B cell (primary cell): ENCODE data around the gene NEK8. TPM values are rescaled to one million over a fixed set of nuclear protein-coding genes. Genes with fewer than 3 reads are reported as not detected.

Experiments used
- ATAC-seq: fragments of 200-7000 bp; cut with Tn5 transposase; one replicate; pipeline ENCODE4 v1.10.0; 2021; ENCODE audit warnings: low read depth, mild to moderate bottlenecking, moderate number of reproducible peaks, moderate library complexity
- CTCF ChIA-PET: fragments of 350-600 bp; sonication (Branson Sonifier 250); formaldehyde crosslinking; loops from one replicate; lab custom pipeline; 2021; ENCODE audit warnings: antibody characterized with exemption, inconsistent platforms; lab: Charles Lee
- POLR2A ChIA-PET: fragments of 350-600 bp; sonication (Branson Sonifier 250); formaldehyde crosslinking; loops from one replicate; lab custom pipeline; 2021; ENCODE audit warnings: antibody characterized with exemption; lab: Charles Lee
- DNase-seq: peaks from one replicate; pipeline ENCODE4 v3.0.0; 2013
- H2AFZ ChIP-seq: 2 replicates; pipeline ENCODE4 v1.6.1; 2012; ENCODE audit warnings: mild to moderate bottlenecking, low read depth, low read length; ENCODE audit not compliant: insufficient read depth, poor library complexity, severe bottlenecking
- H3K27ac ChIP-seq, 2 donors: 1 replicate in 1 of 2; 2 replicates in 1 of 2; pipeline ENCODE4 v1.5.1; 2012 to 2013; ENCODE audit warnings: low read length in 2 of 2, mild to moderate bottlenecking in 2 of 2, moderate library complexity in 1 of 2
- H3K27me3 ChIP-seq, 4 experiments: fragments of 200-600 bp in 1 of 4; sonication (generic) in 1 of 4; replicated peaks in 1 of 4; 1 replicate in 2 of 4; 2 replicates in 2 of 4; pipeline versions ENCODE4 v1.6.1 to v1.7.0; 2013 to 2016; ENCODE audit warnings: low read length in 3 of 4, mild to moderate bottlenecking in 2 of 4, mixed read lengths in 1 of 4, moderate library complexity in 1 of 4; ENCODE audit not compliant: insufficient read depth in 4 of 4, control insufficient read depth in 3 of 4; ENCODE audit errors: control extremely low read depth in 1 of 4
- H3K36me3 ChIP-seq, 2 experiments: replicated peaks in 1 of 2; 1 replicate in 1 of 2; 2 replicates in 1 of 2; pipeline versions ENCODE4 v1.6.1 to v1.7.1; 2013; ENCODE audit warnings: low read length in 1 of 2; ENCODE audit not compliant: insufficient read depth in 2 of 2, control insufficient read depth in 1 of 2; ENCODE audit errors: control extremely low read depth in 1 of 2, extremely low read depth in 1 of 2
- H3K4me1 ChIP-seq, 2 donors: fragments of 200-600 bp in 1 of 2; sonication (generic) in 1 of 2; 1 replicate in 1 of 2; 2 replicates in 1 of 2; pipeline versions ENCODE4 v1.5.1 to v1.6.1; 2013 to 2017; ENCODE audit warnings: low read length in 2 of 2; ENCODE audit not compliant: control insufficient read depth in 2 of 2, insufficient read depth in 2 of 2
- H3K4me2 ChIP-seq: replicated peaks from 2 replicates; pipeline ENCODE3; 2012; ENCODE audit warnings: mild to moderate bottlenecking, low read depth, low read length; ENCODE audit not compliant: poor library complexity, severe bottlenecking
- H3K4me3 ChIP-seq, 5 experiments: fragments of 200-600 bp in 1 of 5; sonication (generic) in 1 of 5; 1 replicate in 3 of 5; 2 replicates in 2 of 5; pipeline versions ENCODE4 v1.5.1 to v1.7.0; 2011 to 2016; ENCODE audit warnings: low read length in 4 of 5, mild to moderate bottlenecking in 4 of 5, low read depth in 2 of 5, control low read depth in 1 of 5, moderate library complexity in 1 of 5; ENCODE audit not compliant: insufficient read depth in 1 of 5; ENCODE audit errors: control extremely low read depth in 1 of 5, extremely low read depth in 1 of 5
- H3K79me2 ChIP-seq: fragments of 200-600 bp; sonication (generic); one replicate; pipeline ENCODE4 v1.6.0; 2016; ENCODE audit warnings: low read length; ENCODE audit not compliant: control insufficient read depth, insufficient read depth
- H3K9ac ChIP-seq: fragments of 200-600 bp; sonication (generic); 2 replicates; pipeline ENCODE4 v1.6.1; 2017; ENCODE audit warnings: mild to moderate bottlenecking, low read length, moderate library complexity
- H3K9me3 ChIP-seq, 3 donors: one replicate each; pipeline versions ENCODE4 v1.6.1 to v1.7.1; 2013; ENCODE audit warnings: low read length in 2 of 3; ENCODE audit not compliant: control insufficient read depth in 2 of 3, insufficient read depth in 1 of 3; ENCODE audit errors: control extremely low read depth in 1 of 3
- H4K20me1 ChIP-seq: 2 replicates; pipeline ENCODE4 v1.6.0; 2012; ENCODE audit warnings: mild to moderate bottlenecking, low read length; ENCODE audit not compliant: insufficient read depth, control insufficient read depth, poor library complexity, severe bottlenecking
- H3K27ac Mint-ChIP-seq: one replicate; pipeline ENCODE4 v1.8.0; 2021; ENCODE audit warnings: mixed read lengths
- H3K27me3 Mint-ChIP-seq: one replicate; pipeline ENCODE4 v1.8.0; 2021; ENCODE audit warnings: mixed read lengths
- H3K4me1 Mint-ChIP-seq: one replicate; pipeline ENCODE4 v1.8.0; 2021; ENCODE audit warnings: mixed read lengths
- H3K4me3 Mint-ChIP-seq: one replicate; pipeline ENCODE4 v1.8.0; 2021; ENCODE audit warnings: mixed read lengths
- H3K9me3 Mint-ChIP-seq: one replicate; pipeline ENCODE4 v1.8.0; 2022; ENCODE audit warnings: mixed read lengths; ENCODE audit not compliant: insufficient read depth
- CTCF ChIP-seq: fragments of 200-600 bp; IDR thresholded peaks from one replicate; pipeline ENCODE4 v1.8.0; 2022; ENCODE audit warnings: antibody characterized with exemption, mild to moderate bottlenecking
- WGBS: methylation state at CpG from one replicate; pipeline ENCODE4 v1.1.5; 2013; ENCODE audit warnings: missing lambda C conversion rate; ENCODE audit not compliant: insufficient coverage; 5-methylcytosine and 5-hydroxymethylcytosine counted together
- intact Hi-C: fragments of 100-400 bp; cut with micrococcal nuclease; formaldehyde crosslinking; loops from one replicate; pipeline ENCODE4 v1.10.0; 2022
- polyA plus RNA-seq: library from polyadenylated mRNA; depleted of rRNA; stranded (reverse); fragments of >200 nt; gene quantifications from 2 replicates; pipeline ENCODE4 v1.2.3, GENCODE V29; 2012
- total RNA-seq, 2 donors: library from RNA; stranded (reverse); fragments of 120-200 nt in 1 of 2; gene quantifications; 1 replicate in 1 of 2; 2 replicates in 1 of 2; pipeline versions ENCODE4 v1.2.3 to v1.2.4, GENCODE V29; 2013 to 2022

The NEK8 gene
- total and polyA plus RNA-seq, 2 donors (not counting 1 experiment from before 2014, with no cell fraction given), result 58.0 to 305 TPM

GRCh38 chr17:28744972-28745785, 16.6 kb downstream of the NEK8 start:
- H3K4me1 Mint-ChIP-seq, result peaks cover 64% of the 10 kb centered on the region
- intact Hi-C loops, result no loop called here
- H3K9me3 Mint-ChIP-seq, result no peaks in the 10 kb centered on the region
- Histone ChIP-seq H3K9me3 (peaks cover 0 to 13% (median 0%) of the 10 kb centered on the region in 3 donors), H3K27me3 (no peaks in the 10 kb centered on the region), H3K9ac (peak overlapping the region; percentile 84), H3K4me3 (peak overlapping the region; percentile 58 to 98 (median 88)), H2AFZ (no peak overlapping the region), H3K27ac (peak overlapping the region; percentile 82 to 100), H4K20me1 (peaks cover 58% of the 10 kb centered on the region), H3K36me3 (peaks cover 0 to 43% of the 10 kb centered on the region in 2 experiments), H3K79me2 (peaks cover 67% of the 10 kb centered on the region), H3K4me2 (peak overlapping the region; percentile 88), H3K4me1 (peaks cover 63 to 68% of the 10 kb centered on the region in 2 donors)
- peak overlapping the region; percentile 94 for H3K4me3 Mint-ChIP-seq
- DNase-seq (peak; percentile 57), ATAC-seq (no peak)
- peak overlapping the region; percentile 93 for H3K27ac Mint-ChIP-seq
- ChIA-PET POLR2A (interaction anchor here (0.6 to 16.2 kb wide), 8 partner anchors 9 to 571 kb away, joined by 3 to 511 read pairs (median 6); partner anchors contain the start of genes NEK8, PHF12, RPL23A and TLCD1), CTCF (interaction anchor here (0.6 to 18.9 kb wide), 2 partner anchors 9 to 19 kb away, joined by 3 to 1020 read pairs; partner anchors contain the start of genes NEK8, RPL23A and TLCD1)
- no peaks in the 10 kb centered on the region for H3K27me3 Mint-ChIP-seq
- TF ChIP-seq CTCF, result no peak
- 5% methylated on average over 23 of the region's 31 CpGs for WGBS
